Amygdala (tissue), 56 donors: ENCODE results near the gene FGF14.
A peak's percentile ranks its signal among the peaks of the same experiment; 100 is the strongest.

Source experiments
- DNase-seq, 56 donors: peaks; one replicate each; lab custom pipeline; 2025; lab: John Stamatoyannopoulos, UW

FGF14 gene

DNA sequence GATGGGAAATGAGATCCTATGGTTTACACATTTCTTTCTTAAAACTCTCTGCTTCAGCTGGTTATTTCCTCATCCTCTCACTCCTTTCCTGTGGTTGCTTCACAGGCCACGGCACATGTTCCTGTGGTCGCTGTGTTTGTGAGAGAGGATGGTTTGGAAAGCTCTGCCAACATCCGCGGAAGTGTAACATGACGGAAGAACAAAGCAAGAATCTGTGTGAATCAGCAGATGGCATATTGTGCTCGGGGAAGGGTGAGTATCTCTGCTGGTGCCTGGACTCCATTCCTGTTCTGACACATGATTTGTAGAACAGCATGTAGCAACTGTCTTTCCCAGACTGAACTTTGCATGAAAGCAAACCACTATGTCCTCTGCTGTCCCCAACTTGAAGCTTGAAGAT lies 695.2 kb downstream of the FGF14 start:
- peak in 1 of 56 donors; percentile 2 for DNase-seq

- DNase-seq: no peak
Observed at GRCh38 chr13:101703838-101704237, 698.0 kb downstream of the FGF14 start.

- no peak for DNase-seq
Observed at GRCh38 chr13:101703081-101703480, 698.8 kb downstream of the FGF14 start.

DNA sequence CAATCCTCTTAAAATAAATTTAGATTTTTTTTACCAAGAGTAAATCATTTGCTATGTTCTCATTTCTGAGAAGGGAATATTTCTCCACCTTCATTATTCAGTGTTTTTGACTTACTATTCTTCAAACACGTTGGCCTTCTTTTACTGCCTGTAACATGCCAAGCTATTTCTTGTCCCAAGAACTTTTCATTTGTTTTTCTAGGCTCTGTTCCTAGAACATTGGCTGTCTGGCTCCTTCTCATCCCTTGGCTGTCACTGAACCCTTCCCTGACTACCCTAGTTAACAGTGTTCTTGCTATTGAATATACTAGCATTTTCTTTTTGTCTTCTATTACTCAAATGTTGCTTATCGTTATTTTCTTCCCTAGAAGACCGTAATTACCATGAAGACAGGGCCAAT lies 701.2 kb downstream of the FGF14 start:
- DNase-seq: peak in 2 of 56 donors; percentile 0 to 3

DNA sequence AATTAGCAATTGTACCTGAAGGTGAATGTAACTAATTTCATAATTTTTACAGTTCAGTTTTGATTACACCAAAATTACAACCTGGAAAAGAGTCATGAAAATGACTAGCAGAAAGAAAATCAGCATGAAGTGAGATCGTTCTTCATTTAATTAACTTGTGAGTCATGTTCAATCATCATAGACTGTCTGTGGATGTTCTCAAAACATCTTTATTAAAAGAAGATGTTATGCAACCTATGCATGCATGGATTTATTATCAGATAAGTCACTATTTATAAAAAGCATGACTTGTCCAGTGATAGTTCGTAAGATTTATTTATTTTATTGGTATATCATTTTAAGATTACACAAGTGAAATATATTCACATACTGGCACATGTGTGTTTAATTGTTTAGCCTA lies 703.4 kb downstream of the FGF14 start:
- DNase-seq: no peak

DNA sequence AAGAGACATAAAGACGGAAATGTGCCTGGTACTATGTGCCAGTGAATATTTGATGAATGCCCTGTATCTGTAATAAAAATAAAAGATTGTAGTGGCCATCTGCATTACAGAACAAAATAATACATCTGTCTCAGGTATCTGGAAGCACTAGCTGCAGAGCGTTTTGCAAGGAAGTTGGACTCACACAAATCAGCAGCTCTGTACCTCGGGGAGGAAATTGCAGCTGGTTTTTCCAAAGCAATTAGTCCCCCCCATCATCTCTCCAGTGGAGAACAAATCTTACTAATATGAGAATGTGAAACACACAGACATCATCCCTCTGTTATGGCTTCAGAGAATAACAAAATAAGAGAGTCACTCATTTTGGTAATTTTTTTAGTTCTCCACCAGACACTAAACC lies 704.1 kb downstream of the FGF14 start:
- DNase-seq: no peak

DNA sequence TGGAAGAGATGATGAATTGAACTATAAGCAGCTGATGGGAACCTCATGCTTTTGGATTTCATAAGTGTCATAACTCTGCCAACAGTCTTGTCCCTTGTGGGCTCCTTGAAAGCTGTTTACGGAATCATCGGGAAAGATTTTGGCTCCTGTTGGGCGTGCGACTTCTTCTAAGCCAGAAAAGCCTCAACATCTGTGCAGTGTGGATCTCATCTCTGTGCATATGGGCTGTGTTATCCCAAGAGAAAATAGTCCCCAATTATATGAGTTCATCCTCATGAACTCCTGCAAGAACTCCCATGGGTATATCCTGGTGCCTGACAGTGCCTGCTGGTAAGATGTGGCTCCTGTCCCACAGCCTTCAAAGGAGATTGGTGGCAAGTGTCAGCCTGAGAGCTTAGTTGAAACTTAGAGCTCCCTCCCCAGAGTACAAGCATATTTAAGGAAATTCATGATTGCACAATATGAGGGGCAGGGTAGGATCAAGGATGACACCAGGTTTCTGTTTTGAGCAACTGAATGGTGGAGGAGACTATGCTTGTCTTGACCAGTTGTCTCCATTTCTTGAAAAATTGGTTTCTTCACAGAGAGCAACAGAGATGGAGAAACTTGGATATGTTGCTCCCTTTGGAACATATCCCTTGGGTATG lies 705.9 kb downstream of the FGF14 start:
- DNase-seq: no peak

DNA sequence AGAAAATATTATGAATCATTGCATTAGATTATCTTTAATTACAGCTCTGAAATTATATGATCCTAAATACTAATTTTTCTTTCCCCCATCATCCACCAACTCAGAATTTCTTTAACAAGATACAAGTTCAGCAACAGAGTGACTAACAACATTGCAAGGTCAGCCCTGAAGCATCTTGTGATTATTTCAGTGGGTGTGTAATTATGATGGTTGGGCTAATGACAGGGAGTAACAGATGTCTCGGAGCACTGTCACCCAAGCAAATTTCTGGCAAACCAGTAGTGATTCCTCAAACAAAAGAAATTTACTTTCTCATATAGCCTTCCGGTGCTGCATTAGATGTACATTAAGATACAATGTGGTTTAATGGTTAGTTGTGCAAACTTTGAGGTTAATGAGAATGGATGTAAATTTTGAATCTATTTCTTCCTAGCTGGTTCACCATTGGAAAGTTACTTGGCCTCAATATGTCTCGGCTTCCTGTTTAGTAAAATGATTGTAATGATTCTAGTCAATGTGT lies 710.4 kb downstream of the FGF14 start:
- DNase-seq: no peak

GRCh38 chr13:101690871-101691270 lies 711.0 kb downstream of the FGF14 start:
- no peak for DNase-seq

GRCh38 chr13:101686003-101686402 lies 715.8 kb downstream of the FGF14 start:
- DNase-seq: no peak

DNA sequence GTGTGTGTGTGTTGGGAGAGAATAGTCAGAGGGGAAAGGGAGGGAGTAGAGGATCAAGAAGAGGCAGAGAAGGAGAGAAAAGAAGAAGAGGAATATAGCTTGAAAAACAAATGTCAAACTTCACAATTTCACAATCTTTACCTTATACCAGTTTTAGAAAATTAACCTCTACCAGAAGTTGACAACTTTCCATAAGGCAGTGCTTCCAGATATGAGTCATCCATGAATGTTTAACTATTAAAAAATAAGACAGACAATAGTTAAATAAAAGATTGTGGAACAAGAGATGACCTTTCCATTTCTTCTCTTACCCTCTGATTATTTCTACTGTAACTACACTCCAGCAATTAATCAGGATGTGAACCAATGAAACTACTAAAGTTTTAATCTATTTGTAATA lies 720.0 kb downstream of the FGF14 start:
- DNase-seq: no peak

DNA sequence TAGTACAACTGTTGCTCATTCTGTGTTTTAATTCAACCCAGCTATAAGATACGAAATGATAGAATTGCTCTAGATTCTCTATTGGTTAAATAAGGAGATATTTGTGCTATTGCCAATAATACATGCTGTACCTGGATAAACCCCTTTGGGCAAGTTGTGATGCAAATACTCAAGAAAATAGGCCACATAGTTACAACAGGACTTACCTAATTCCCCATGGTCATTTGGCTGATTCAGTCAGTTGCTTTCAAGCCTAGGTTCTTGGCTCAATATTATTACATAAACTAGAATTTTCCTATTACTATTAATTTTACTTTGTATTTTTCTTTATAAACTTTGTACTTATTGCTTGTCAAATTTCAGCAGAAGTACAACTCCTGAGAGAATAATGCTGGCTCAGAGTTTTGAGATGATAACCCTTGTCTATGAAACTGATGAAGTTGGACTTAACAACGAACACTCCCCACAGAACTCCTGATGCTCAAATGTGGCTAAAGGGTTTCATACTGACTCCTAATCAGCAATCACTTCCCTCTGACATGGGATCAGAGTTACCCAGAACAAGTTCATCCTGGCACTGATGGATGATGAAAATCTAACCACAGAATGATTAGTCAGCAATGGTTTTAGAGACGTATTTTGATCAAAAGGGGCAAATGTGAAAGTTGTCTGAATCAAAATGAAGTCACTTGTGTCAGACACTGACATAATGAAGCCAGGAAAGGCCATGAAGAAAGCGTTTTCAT lies 728.3 kb downstream of the FGF14 start:
- no peak for DNase-seq

GRCh38 chr13:101661839-101662238 lies 740.0 kb downstream of the FGF14 start:
- DNase-seq: no peak
